Activated T-cell treated with anti-CD3 and anti-CD28 coated beads, Interleukin-2, amount 50 U/mL, for 4 hours (primary cell): ENCODE results near the gene TMEM100. TPM values are rescaled to one million over a fixed set of nuclear protein-coding genes. Genes with fewer than 3 reads are reported as not detected.

Source experiments
- ATAC-seq, 2 donors: fragments of 200-7000 bp; cut with Tn5 transposase; one replicate each; pipeline ENCODE4 v1.10.0; 2021
- DNase-seq: peaks from one replicate; pipeline ENCODE4 v3.0.0-alpha.2; 2020
- H3K27me3 Mint-ChIP-seq: one replicate; pipeline ENCODE4 v1.8.0; 2021; ENCODE audit warnings: low read depth, mixed read lengths
- H3K36me3 Mint-ChIP-seq: one replicate; pipeline ENCODE4 v1.8.0; 2022; ENCODE audit warnings: mixed read lengths; ENCODE audit not compliant: insufficient read depth
- H3K4me1 Mint-ChIP-seq: one replicate; pipeline ENCODE4 v1.8.0; 2021; ENCODE audit warnings: low read depth, mixed read lengths
- H3K4me3 Mint-ChIP-seq: one replicate; pipeline ENCODE4 v1.8.0; 2021; ENCODE audit warnings: mild to moderate bottlenecking, moderate library complexity, mixed read lengths
- H3K9me3 Mint-ChIP-seq: one replicate; pipeline ENCODE4 v1.8.0; 2021; ENCODE audit warnings: mixed read lengths
- total RNA-seq, 3 donors: library from RNA; stranded (reverse); gene quantifications; one replicate each; pipeline ENCODE4 v1.2.1, GENCODE V29; 2021

Gene TMEM100
- total RNA-seq, 3 donors from 2014 or later, result not detected

- peak in 1 of 2 donors; percentile 38 for ATAC-seq
- DNase-seq, result peak; percentile 42
- no peak overlapping the region for H3K4me3 Mint-ChIP-seq
- no peaks in the 10 kb centered on the region for H3K36me3 Mint-ChIP-seq
- peaks cover 25% of the 10 kb centered on the region for H3K27me3 Mint-ChIP-seq
- H3K9me3 Mint-ChIP-seq, result no peaks in the 10 kb centered on the region
- H3K4me1 Mint-ChIP-seq, result no peaks in the 10 kb centered on the region
Measured at GRCh38 chr17:55717898-55718735, 4.5 kb downstream of the TMEM100 start.

GRCh38 chr17:55717432-55717831 is 5.2 kb downstream of the TMEM100 start:
- Mint-ChIP-seq H3K4me3 (no peak overlapping the region), H3K9me3 (no peaks in the 10 kb centered on the region), H3K36me3 (no peaks in the 10 kb centered on the region), H3K4me1 (no peaks in the 10 kb centered on the region), H3K27me3 (peaks cover 19% of the 10 kb centered on the region)
- no peak for DNase-seq
- no peak for ATAC-seq

GRCh38 chr17:55710829-55711496 is 11.7 kb downstream of the TMEM100 start:
- ATAC-seq (no peak), DNase-seq (no peak)
- H3K36me3 Mint-ChIP-seq, result no peaks in the 10 kb centered on the region
- H3K27me3 Mint-ChIP-seq, result peaks cover 13% of the 10 kb centered on the region
- no peaks in the 10 kb centered on the region for H3K4me1 Mint-ChIP-seq
- H3K9me3 Mint-ChIP-seq, result no peaks in the 10 kb centered on the region
- H3K4me3 Mint-ChIP-seq, result no peak overlapping the region

- no peaks in the 10 kb centered on the region for H3K4me1 Mint-ChIP-seq
- DNase-seq, result no peak
- H3K27me3 Mint-ChIP-seq, result peaks cover 13% of the 10 kb centered on the region
- no peak overlapping the region for H3K4me3 Mint-ChIP-seq
- no peaks in the 10 kb centered on the region for H3K36me3 Mint-ChIP-seq
- H3K9me3 Mint-ChIP-seq, result no peaks in the 10 kb centered on the region
- no peak for ATAC-seq
Measured at GRCh38 chr17:55710410-55710809, 12.3 kb downstream of the TMEM100 start.

GRCh38 chr17:55709984-55710383 is 12.7 kb downstream of the TMEM100 start:
- no peak for DNase-seq
- H3K4me3 Mint-ChIP-seq, result no peak overlapping the region
- H3K9me3 Mint-ChIP-seq, result no peaks in the 10 kb centered on the region
- H3K4me1 Mint-ChIP-seq, result no peaks in the 10 kb centered on the region
- ATAC-seq, result no peak
- no peaks in the 10 kb centered on the region for H3K36me3 Mint-ChIP-seq
- peaks cover 13% of the 10 kb centered on the region for H3K27me3 Mint-ChIP-seq

DNA sequence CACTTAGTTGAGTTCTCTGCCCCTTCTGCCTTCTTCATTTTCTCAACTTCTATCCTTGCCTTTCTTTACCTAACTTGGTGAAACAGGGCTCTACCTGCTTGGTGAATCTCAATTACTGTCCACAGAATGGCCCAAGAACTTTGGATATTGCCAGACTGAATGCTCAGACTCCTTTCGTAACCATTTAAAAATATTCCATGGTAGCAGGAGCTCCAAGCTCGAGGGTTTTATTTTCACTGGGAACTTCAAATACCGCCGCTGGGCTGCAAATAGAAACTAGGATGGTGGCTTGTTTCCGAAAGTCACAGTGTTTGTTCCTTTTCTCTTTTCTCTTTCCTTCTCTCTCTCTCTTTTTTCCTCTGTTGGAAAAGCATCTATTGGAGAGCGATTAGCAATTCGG is 13.2 kb downstream of the TMEM100 start:
- Mint-ChIP-seq H3K27me3 (peaks cover 13% of the 10 kb centered on the region), H3K36me3 (no peaks in the 10 kb centered on the region), H3K4me3 (no peak overlapping the region), H3K4me1 (no peaks in the 10 kb centered on the region), H3K9me3 (no peaks in the 10 kb centered on the region)
- ATAC-seq, result no peak
- no peak for DNase-seq

DNA sequence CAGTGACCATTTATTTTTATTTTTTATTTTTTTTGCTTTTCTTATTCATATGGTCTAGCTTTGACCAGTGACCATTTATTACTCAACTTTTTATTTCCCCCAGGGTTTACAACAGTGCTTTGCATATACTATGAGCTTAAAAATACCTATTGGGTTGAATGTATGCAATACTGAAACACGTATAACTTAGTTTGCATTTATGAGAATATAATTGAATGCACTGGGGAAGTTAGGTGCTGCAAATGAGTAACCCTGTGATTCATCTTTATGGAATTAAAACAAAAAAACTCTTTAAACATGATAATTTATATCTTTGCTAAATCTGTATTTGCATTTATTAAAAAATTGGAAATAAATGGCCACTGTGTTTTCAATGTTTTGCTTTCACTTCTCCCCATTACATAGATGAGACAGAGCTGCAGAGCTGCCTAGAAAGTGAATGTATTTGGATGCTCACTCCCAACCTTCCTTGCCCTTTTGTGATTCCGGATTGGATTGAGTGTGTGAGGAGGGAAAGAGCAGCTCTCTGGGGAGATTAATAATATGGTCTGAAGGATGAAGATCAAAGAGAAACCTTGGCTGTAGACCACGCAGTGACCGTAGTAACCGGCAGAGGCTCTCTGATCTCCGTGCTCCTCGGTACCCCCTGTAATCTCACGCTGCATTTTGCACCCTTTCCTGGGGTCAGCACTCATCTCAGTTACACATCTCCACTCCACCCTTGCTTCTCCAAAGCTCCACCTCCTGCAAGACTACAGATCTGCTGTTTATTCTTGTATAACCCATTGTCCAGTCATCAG is 14.3 kb downstream of the TMEM100 start:
- Mint-ChIP-seq H3K36me3 (no peaks in the 10 kb centered on the region), H3K4me3 (no peak overlapping the region), H3K9me3 (no peaks in the 10 kb centered on the region), H3K27me3 (peaks cover 17% of the 10 kb centered on the region), H3K4me1 (no peaks in the 10 kb centered on the region)
- DNase-seq, result no peak
- no peak for ATAC-seq

GRCh38 chr17:55706808-55707773 is 15.6 kb downstream of the TMEM100 start:
- ATAC-seq, result no peak
- peaks cover 17% of the 10 kb centered on the region for H3K27me3 Mint-ChIP-seq

GRCh38 chr17:55705847-55706246 is 16.8 kb downstream of the TMEM100 start:
- H3K4me1 Mint-ChIP-seq, result no peaks in the 10 kb centered on the region
- H3K9me3 Mint-ChIP-seq, result peaks cover 3% of the 10 kb centered on the region
- H3K4me3 Mint-ChIP-seq, result no peak overlapping the region
- H3K36me3 Mint-ChIP-seq, result no peaks in the 10 kb centered on the region
- ATAC-seq (no peak), DNase-seq (no peak)
- H3K27me3 Mint-ChIP-seq, result peaks cover 21% of the 10 kb centered on the region

More at GRCh38 chr17:55706808-55707773, 15.6 kb downstream of the TMEM100 start:
- Mint-ChIP-seq H3K4me3 (no peak overlapping the region), H3K4me1 (no peaks in the 10 kb centered on the region), H3K9me3 (peaks cover 3% of the 10 kb centered on the region), H3K36me3 (no peaks in the 10 kb centered on the region)
- no peak for DNase-seq

- peaks cover 27% of the 10 kb centered on the region for H3K27me3 Mint-ChIP-seq
- ATAC-seq (no peak), DNase-seq (no peak)
- no peaks in the 10 kb centered on the region for H3K36me3 Mint-ChIP-seq
- H3K4me1 Mint-ChIP-seq, result no peaks in the 10 kb centered on the region
- peaks cover 3% of the 10 kb centered on the region for H3K9me3 Mint-ChIP-seq
- H3K4me3 Mint-ChIP-seq, result no peak overlapping the region
Measured at GRCh38 chr17:55704401-55704800, 18.3 kb downstream of the TMEM100 start.

GRCh38 chr17:55702150-55702549 is 20.5 kb downstream of the TMEM100 start:
- Mint-ChIP-seq H3K36me3 (no peaks in the 10 kb centered on the region), H3K4me3 (no peak overlapping the region), H3K27me3 (peaks cover 26% of the 10 kb centered on the region), H3K9me3 (peaks cover 3% of the 10 kb centered on the region), H3K4me1 (no peaks in the 10 kb centered on the region)
- DNase-seq, result no peak
- no peak for ATAC-seq

DNA sequence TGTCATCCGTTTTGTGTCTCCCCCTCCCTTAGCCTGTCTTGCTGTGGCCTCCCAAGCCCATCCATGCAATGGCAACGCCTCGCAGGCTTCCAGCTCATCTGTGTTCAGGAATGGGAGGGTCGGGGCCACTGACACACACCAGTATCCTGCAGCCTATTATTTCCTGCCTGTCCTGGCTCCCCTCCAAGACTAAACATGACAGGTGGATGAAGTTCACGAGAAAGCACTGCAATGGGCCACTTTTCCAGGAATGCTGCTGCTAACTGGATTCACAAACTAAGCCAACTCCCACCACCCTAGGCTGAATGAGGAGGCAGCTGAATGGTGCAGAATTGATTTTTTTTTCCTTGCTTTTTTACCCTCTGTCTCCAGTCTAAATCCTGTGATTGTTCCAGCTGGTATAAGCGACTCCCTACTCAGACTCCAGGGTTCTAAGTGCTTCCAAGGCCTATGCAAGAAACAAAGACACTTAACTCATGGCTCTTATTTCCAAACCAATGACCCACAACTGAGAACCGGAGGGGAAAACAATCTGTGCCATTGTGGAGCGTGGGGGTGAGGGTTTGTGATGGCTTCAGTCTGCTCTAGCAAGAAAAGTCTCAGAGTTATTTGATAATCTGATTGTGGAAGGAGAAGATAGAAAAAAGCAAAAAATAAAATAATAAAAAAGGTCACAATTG is 23.3 kb downstream of the TMEM100 start:
- no peak overlapping the region for H3K4me3 Mint-ChIP-seq
- H3K4me1 Mint-ChIP-seq, result no peaks in the 10 kb centered on the region
- peaks cover 3% of the 10 kb centered on the region for H3K9me3 Mint-ChIP-seq
- peaks cover 26% of the 10 kb centered on the region for H3K27me3 Mint-ChIP-seq
- H3K36me3 Mint-ChIP-seq, result no peaks in the 10 kb centered on the region
- no peak for ATAC-seq
- no peak for DNase-seq

- no peaks in the 10 kb centered on the region for H3K36me3 Mint-ChIP-seq
- H3K27me3 Mint-ChIP-seq, result peaks cover 12% of the 10 kb centered on the region
Measured at GRCh38 chr17:55694286-55694910, 28.3 kb downstream of the TMEM100 start.

More at GRCh38 chr17:55694286-55694910, 28.3 kb downstream of the TMEM100 start:
- Mint-ChIP-seq H3K4me1 (no peaks in the 10 kb centered on the region), H3K4me3 (no peak overlapping the region), H3K9me3 (no peaks in the 10 kb centered on the region)
- ATAC-seq, result no peak
- DNase-seq, result no peak
